ENCODE results near the gene NPTX1.

Gene NPTX1

GRCh38 chr17:80427366-80428282, 48.8 kb downstream of the NPTX1 start:
- H3K4me3 ChIP-seq (ENCODE audit: insufficient read length, low read depth), result no peak overlapping the region
- peak overlapping the region; percentile 58 for H3K9ac ChIP-seq (ENCODE audit: insufficient read length, low read depth)
- peaks cover 21% of the 10 kb centered on the region for H3K4me1 ChIP-seq (ENCODE audit: insufficient read depth, insufficient read length)
- H3K9me3 ChIP-seq (ENCODE audit: insufficient read depth, low read length), result no peaks in the 10 kb centered on the region
- H3K36me3 ChIP-seq (ENCODE audit: insufficient read depth, insufficient read length, low read length), result peaks cover 12% of the 10 kb centered on the region
- no peaks in the 10 kb centered on the region for H3K27me3 ChIP-seq (ENCODE audit: insufficient read depth, insufficient read length)
- no peak for DNase-seq (ENCODE audit: low read depth, low spot score)
- TF ChIP-seq ZNF274 (IDR thresholded peaks at IDR 0.05; ENCODE audit: low read depth, low read length), result no peak
- no peak for TF ChIP-seq SUZ12 (IDR thresholded peaks at IDR 0.05; ENCODE audit: extremely low read depth, insufficient read depth, insufficient read length)
- TF ChIP-seq YY1 (IDR thresholded peaks at IDR 0.05; ENCODE audit: insufficient read depth, insufficient read length), result no peak

- no peaks in the 10 kb centered on the region for H3K9me3 ChIP-seq (ENCODE audit: insufficient read depth, low read length)
- H3K36me3 ChIP-seq (ENCODE audit: insufficient read depth, insufficient read length, low read length), result peaks cover 12% of the 10 kb centered on the region
- H3K27me3 ChIP-seq (ENCODE audit: insufficient read depth, insufficient read length), result no peaks in the 10 kb centered on the region
- peak overlapping the region; percentile 58 for H3K9ac ChIP-seq (ENCODE audit: insufficient read length, low read depth)
- no peak overlapping the region for H3K4me3 ChIP-seq (ENCODE audit: insufficient read length, low read depth)
- TF ChIP-seq ZNF274 (IDR thresholded peaks at IDR 0.05; ENCODE audit: low read depth, low read length) (no peak), YY1 (IDR thresholded peaks at IDR 0.05; ENCODE audit: insufficient read depth, insufficient read length) (no peak), SUZ12 (IDR thresholded peaks at IDR 0.05; ENCODE audit: extremely low read depth, insufficient read depth, insufficient read length) (no peak)
- H3K4me1 ChIP-seq (ENCODE audit: insufficient read depth, insufficient read length), result peaks cover 21% of the 10 kb centered on the region
- DNase-seq (ENCODE audit: low read depth, low spot score), result peak; percentile 38
Measured at GRCh38 chr17:80426671-80427326, 49.6 kb downstream of the NPTX1 start.

GRCh38 chr17:80425835-80426426, 50.5 kb downstream of the NPTX1 start:
- H3K9me3 ChIP-seq (ENCODE audit: insufficient read depth, low read length), result no peaks in the 10 kb centered on the region
- no peaks in the 10 kb centered on the region for H3K27me3 ChIP-seq (ENCODE audit: insufficient read depth, insufficient read length)
- peak overlapping the region; percentile 61 for H3K9ac ChIP-seq (ENCODE audit: insufficient read length, low read depth)
- no peak for DNase-seq (ENCODE audit: low read depth, low spot score)
- no peak overlapping the region for H3K4me3 ChIP-seq (ENCODE audit: insufficient read length, low read depth)
- no peak for TF ChIP-seq ZNF274 (IDR thresholded peaks at IDR 0.05; ENCODE audit: low read depth, low read length)
- no peak for TF ChIP-seq YY1 (IDR thresholded peaks at IDR 0.05; ENCODE audit: insufficient read depth, insufficient read length)
- no peak for TF ChIP-seq SUZ12 (IDR thresholded peaks at IDR 0.05; ENCODE audit: extremely low read depth, insufficient read depth, insufficient read length)
- H3K4me1 ChIP-seq (ENCODE audit: insufficient read depth, insufficient read length), result peaks cover 21% of the 10 kb centered on the region
- H3K36me3 ChIP-seq (ENCODE audit: insufficient read depth, insufficient read length, low read length), result peaks cover 12% of the 10 kb centered on the region

- Histone ChIP-seq H3K9me3 (ENCODE audit: insufficient read depth, low read length) (no peaks in the 10 kb centered on the region), H3K36me3 (ENCODE audit: insufficient read depth, insufficient read length, low read length) (peaks cover 16% of the 10 kb centered on the region), H3K4me1 (ENCODE audit: insufficient read depth, insufficient read length) (peaks cover 21% of the 10 kb centered on the region), H3K9ac (ENCODE audit: insufficient read length, low read depth) (peak overlapping the region; percentile 61), H3K4me3 (ENCODE audit: insufficient read length, low read depth) (no peak overlapping the region), H3K27me3 (ENCODE audit: insufficient read depth, insufficient read length) (no peaks in the 10 kb centered on the region)
- TF ChIP-seq YY1 (IDR thresholded peaks at IDR 0.05; ENCODE audit: insufficient read depth, insufficient read length) (no peak), SUZ12 (IDR thresholded peaks at IDR 0.05; ENCODE audit: extremely low read depth, insufficient read depth, insufficient read length) (no peak), ZNF274 (IDR thresholded peaks at IDR 0.05; ENCODE audit: low read depth, low read length) (no peak)
- no peak for DNase-seq (ENCODE audit: low read depth, low spot score)
Measured at GRCh38 chr17:80424878-80425765, 51.3 kb downstream of the NPTX1 start.

DNA sequence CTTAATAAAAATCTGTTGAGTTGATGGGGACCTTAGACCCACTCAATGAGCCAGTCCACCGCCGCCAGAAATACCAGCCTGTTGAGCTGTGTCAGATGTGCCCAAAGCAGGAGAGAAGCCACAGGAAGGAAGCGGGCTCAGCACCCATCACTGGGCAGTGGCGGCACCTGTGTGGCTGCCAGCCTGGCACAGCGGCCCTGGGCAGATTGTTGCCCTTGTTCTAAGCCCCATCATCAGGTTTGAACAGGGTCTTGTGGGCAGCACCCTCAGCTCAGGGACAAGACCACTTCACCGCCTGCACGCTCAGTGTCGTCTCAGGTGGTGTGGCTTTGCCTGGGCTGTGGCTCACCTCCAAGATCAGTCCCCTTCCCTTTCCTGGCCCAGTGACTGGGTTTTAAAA, 52.1 kb downstream of the NPTX1 start:
- H3K27me3 ChIP-seq (ENCODE audit: insufficient read depth, insufficient read length), result no peaks in the 10 kb centered on the region
- TF ChIP-seq YY1 (IDR thresholded peaks at IDR 0.05; ENCODE audit: insufficient read depth, insufficient read length) (no peak), ZNF274 (IDR thresholded peaks at IDR 0.05; ENCODE audit: low read depth, low read length) (no peak), SUZ12 (IDR thresholded peaks at IDR 0.05; ENCODE audit: extremely low read depth, insufficient read depth, insufficient read length) (no peak)
- H3K9me3 ChIP-seq (ENCODE audit: insufficient read depth, low read length), result no peaks in the 10 kb centered on the region
- H3K4me1 ChIP-seq (ENCODE audit: insufficient read depth, insufficient read length), result peaks cover 21% of the 10 kb centered on the region
- H3K36me3 ChIP-seq (ENCODE audit: insufficient read depth, insufficient read length, low read length), result peaks cover 25% of the 10 kb centered on the region
- no peak overlapping the region for H3K9ac ChIP-seq (ENCODE audit: insufficient read length, low read depth)
- no peak overlapping the region for H3K4me3 ChIP-seq (ENCODE audit: insufficient read length, low read depth)
- DNase-seq (ENCODE audit: low read depth, low spot score), result no peak

- H3K9ac ChIP-seq (ENCODE audit: insufficient read length, low read depth), result no peak overlapping the region
- no peak overlapping the region for H3K4me3 ChIP-seq (ENCODE audit: insufficient read length, low read depth)
- H3K9me3 ChIP-seq (ENCODE audit: insufficient read depth, low read length), result no peaks in the 10 kb centered on the region
- peaks cover 22% of the 10 kb centered on the region for H3K36me3 ChIP-seq (ENCODE audit: insufficient read depth, insufficient read length, low read length)
- no peaks in the 10 kb centered on the region for H3K27me3 ChIP-seq (ENCODE audit: insufficient read depth, insufficient read length)
- H3K4me1 ChIP-seq (ENCODE audit: insufficient read depth, insufficient read length), result peaks cover 21% of the 10 kb centered on the region
- no peak for TF ChIP-seq ZNF274 (IDR thresholded peaks at IDR 0.05; ENCODE audit: low read depth, low read length)
- no peak for TF ChIP-seq SUZ12 (IDR thresholded peaks at IDR 0.05; ENCODE audit: extremely low read depth, insufficient read depth, insufficient read length)
- TF ChIP-seq YY1 (IDR thresholded peaks at IDR 0.05; ENCODE audit: insufficient read depth, insufficient read length), result no peak
- DNase-seq (ENCODE audit: low read depth, low spot score), result no peak
Measured at GRCh38 chr17:80423536-80424225, 52.7 kb downstream of the NPTX1 start.

Measured in NT2/D1 (cell line).